ENCODE results near the gene HEPH. TPM values are rescaled to one million over a fixed set of nuclear protein-coding genes. Genes with fewer than 3 reads are reported as not detected.
A peak's percentile ranks its signal among the peaks of the same experiment; 100 is the strongest.

HEPH gene
- total and polyA plus RNA-seq, 12 donors: 3.8 to 48.5 (median 26.8) TPM

DNA sequence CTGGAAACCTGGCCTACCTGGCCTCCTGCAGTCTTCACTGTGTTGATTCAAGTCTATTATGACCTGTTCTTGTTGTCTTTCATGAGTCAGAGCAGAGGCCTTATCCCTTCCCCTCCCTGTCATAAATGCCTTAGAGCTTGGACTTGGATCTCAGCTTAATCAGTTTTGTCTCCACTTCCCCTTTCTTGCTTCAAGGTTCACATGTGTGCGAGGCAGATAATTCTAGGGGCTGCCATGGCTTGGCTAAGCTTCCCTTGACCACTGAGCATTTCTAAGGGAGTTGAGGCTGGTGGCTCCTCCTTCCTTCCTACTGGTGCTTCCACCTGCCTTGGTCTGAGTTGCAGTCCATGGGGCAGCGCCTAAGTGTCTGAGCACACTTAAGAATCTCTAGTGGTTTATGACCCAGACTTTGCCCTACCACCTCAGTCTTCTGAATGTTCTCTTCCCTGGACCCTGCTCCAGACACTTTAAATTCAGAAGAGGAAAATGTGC lies 1.7 kb upstream of the HEPH start:
- ATAC-seq: no peak
- Histone ChIP-seq H3K27me3 (peaks cover 0 to 42% (median 0%) of the 10 kb centered on the region in 7 donors), H3K4me1 (no peaks in the 10 kb centered on the region), H3K36me3 (no peaks in the 10 kb centered on the region), H3K27ac (no peak overlapping the region), H3K4me3 (no peak overlapping the region), H3K9me3 (no peaks in the 10 kb centered on the region)
- intact Hi-C loops (cut with DNase I): no loop called here
- TF ChIP-seq, protein P1, sequence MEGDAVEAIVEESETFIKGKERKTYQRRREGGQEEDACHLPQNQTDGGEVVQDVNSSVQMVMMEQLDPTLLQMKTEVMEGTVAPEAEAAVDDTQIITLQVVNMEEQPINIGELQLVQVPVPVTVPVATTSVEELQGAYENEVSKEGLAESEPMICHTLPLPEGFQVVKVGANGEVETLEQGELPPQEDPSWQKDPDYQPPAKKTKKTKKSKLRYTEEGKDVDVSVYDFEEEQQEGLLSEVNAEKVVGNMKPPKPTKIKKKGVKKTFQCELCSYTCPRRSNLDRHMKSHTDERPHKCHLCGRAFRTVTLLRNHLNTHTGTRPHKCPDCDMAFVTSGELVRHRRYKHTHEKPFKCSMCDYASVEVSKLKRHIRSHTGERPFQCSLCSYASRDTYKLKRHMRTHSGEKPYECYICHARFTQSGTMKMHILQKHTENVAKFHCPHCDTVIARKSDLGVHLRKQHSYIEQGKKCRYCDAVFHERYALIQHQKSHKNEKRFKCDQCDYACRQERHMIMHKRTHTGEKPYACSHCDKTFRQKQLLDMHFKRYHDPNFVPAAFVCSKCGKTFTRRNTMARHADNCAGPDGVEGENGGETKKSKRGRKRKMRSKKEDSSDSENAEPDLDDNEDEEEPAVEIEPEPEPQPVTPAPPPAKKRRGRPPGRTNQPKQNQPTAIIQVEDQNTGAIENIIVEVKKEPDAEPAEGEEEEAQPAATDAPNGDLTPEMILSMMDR (IDR thresholded peaks at IDR 0.05): no peak
- no peak for DNase-seq
- 81 to 89% methylated on average over 2 of the region's 2 CpGs for WGBS, 2 donors

DNA sequence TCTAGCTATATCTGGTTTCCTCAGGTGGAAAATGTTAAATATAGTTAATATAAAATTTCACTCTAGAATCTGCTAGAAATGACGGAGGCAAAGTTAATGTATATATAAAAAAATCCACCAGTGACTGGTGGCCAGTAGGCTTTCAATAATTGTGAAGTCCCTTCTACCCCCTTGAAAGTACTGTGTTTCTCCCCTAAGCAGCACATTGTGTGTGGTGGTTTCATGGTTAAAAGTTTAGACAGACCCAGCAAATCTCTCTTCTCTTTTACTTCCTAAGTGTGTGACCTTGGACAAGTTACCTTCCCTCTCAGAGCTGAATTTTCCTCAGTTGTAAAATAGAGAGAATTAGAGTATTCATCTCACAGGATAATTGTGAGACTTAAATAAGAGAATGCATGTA lies 600 bp upstream of the HEPH start:
- WGBS, 2 donors: 86 to 96% methylated on average over 1 of the region's 1 CpG
- ATAC-seq (no peak), DNase-seq (no peak)
- intact Hi-C loops (cut with DNase I): no loop called here
- no peaks in the 10 kb centered on the region for H3K36me3 ChIP-seq
- H3K9me3 ChIP-seq: no peaks in the 10 kb centered on the region
- H3K4me3 ChIP-seq: no peak overlapping the region
- H3K27me3 ChIP-seq: peaks cover 0 to 37% (median 0%) of the 10 kb centered on the region in 7 donors
- TF ChIP-seq, protein P1 (IDR thresholded peaks at IDR 0.05): no peak
- H3K27ac ChIP-seq: no peak overlapping the region
- no peaks in the 10 kb centered on the region for H3K4me1 ChIP-seq

DNA sequence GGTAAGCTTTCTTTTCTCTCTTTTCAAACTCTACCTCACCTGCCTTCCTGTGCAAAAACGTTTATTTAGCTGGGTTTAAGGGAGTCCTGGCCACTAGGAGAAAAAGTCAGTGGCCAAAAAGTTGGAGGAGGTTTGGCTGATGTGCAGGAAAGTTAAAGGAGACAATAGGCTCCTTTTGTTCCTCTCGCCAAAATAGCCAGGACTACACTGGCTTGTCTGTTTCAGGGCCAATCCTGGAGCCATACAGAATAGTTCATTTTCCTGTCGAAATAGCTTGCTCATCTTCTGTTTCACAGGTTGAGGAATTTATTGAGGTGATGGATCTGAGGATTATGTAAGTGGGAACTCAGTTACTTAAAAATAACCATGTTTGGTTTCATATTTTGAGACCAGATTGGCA lies 423 bp downstream of the HEPH start:
- Histone ChIP-seq H3K4me1 (no peaks in the 10 kb centered on the region), H3K4me3 (peak overlapping the region in 9 of 10 donors; percentile 4 to 56 (median 49)), H3K36me3 (no peaks in the 10 kb centered on the region), H3K9me3 (no peaks in the 10 kb centered on the region), H3K27ac (peak overlapping the region in 5 of 10 donors; percentile 34 to 48 (median 41)), H3K27me3 (peaks cover 0 to 36% (median 0%) of the 10 kb centered on the region in 7 donors)
- DNase-seq (no peak), ATAC-seq (peak in 2 of 8 donors; percentile 38 to 41)
- intact Hi-C loops (cut with DNase I): no loop called here
- TF ChIP-seq, protein P1 (IDR thresholded peaks at IDR 0.05): no peak
- 3 to 6% methylated on average over 3 of the region's 3 CpGs for WGBS, 2 donors

DNA sequence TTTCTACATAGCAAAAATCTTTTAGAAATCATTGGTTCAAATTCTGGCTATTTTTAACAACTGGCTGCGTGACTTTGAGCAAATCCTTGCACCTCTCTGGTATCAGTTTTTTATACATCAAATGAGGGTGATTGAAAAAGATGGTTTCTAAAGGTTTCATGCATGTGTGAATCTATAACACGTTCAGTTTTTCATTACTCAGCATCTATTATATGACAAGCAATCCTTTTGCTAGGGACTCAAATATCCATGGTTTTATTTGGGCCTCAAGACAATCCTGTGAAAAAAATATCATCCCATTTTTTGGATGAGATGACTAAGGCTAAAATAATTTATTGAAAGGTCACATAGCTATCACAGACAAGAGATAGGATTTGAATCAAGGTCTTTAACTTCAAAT lies 884 bp downstream of the HEPH start:
- Histone ChIP-seq H3K4me1 (no peaks in the 10 kb centered on the region), H3K9me3 (no peaks in the 10 kb centered on the region), H3K4me3 (peak overlapping the region in 9 of 10 donors; percentile 4 to 56 (median 49)), H3K36me3 (no peaks in the 10 kb centered on the region), H3K27me3 (peaks cover 0 to 31% (median 0%) of the 10 kb centered on the region in 7 donors), H3K27ac (peak overlapping the region in 2 of 10 donors; percentile 39 to 47)
- 20 to 34% methylated on average over 2 of the region's 2 CpGs for WGBS, 2 donors
- TF ChIP-seq, protein P1 (IDR thresholded peaks at IDR 0.05): no peak
- DNase-seq: no peak
- no peak for ATAC-seq
- intact Hi-C loops (cut with DNase I): no loop called here

All from heart right ventricle (tissue), 16 donors.